Aorta (tissue), 5 donors: Measurements from ENCODE around the gene ISLR. TPM values are rescaled to one million over a fixed set of nuclear protein-coding genes. Genes with fewer than 3 reads are reported as not detected.

Experiments used
- ATAC-seq: fragments of 200-7000 bp; cut with Tn5 transposase; one replicate; pipeline ENCODE4 v1.9.1; 2022; ENCODE audit warnings: moderate library complexity; ENCODE audit not compliant: low FRiP score
- DNase-seq, 2 donors: peaks; one replicate each; pipeline ENCODE4 v3.0.0-alpha.2; 2020
- H3K27ac ChIP-seq, 2 donors: one replicate each; pipeline ENCODE4 v1.5.1; 2013; ENCODE audit warnings: low read length in 2 of 2, mild to moderate bottlenecking in 2 of 2, moderate library complexity in 2 of 2, control low read depth in 1 of 2, inconsistent platforms in 1 of 2, low read depth in 1 of 2
- H3K27me3 ChIP-seq, 2 donors: one replicate each; pipeline ENCODE4 v1.6.1; 2013; ENCODE audit warnings: control low read depth in 1 of 2, low read length in 1 of 2, mild to moderate bottlenecking in 1 of 2, moderate library complexity in 1 of 2; ENCODE audit not compliant: insufficient read depth in 2 of 2, control insufficient read depth in 1 of 2
- H3K36me3 ChIP-seq, 2 donors: one replicate each; pipeline ENCODE4 v1.6.1; 2013; ENCODE audit warnings: control low read depth in 1 of 2, low read length in 1 of 2, mild to moderate bottlenecking in 1 of 2; ENCODE audit not compliant: insufficient read depth in 2 of 2, control insufficient read depth in 1 of 2
- H3K4me1 ChIP-seq, 2 donors: one replicate each; pipeline ENCODE4 v1.6.1; 2013; ENCODE audit warnings: low read length in 2 of 2, control low read depth in 1 of 2, mild to moderate bottlenecking in 1 of 2, moderate library complexity in 1 of 2; ENCODE audit not compliant: insufficient read depth in 2 of 2, control insufficient read depth in 1 of 2
- H3K4me3 ChIP-seq, 2 donors: one replicate each; pipeline ENCODE4 v1.5.1; 2013; ENCODE audit warnings: low read length in 2 of 2, control low read depth in 1 of 2, mild to moderate bottlenecking in 1 of 2
- H3K9me3 ChIP-seq: one replicate; pipeline ENCODE4 v1.6.1; 2013; ENCODE audit warnings: mild to moderate bottlenecking, low read length; ENCODE audit not compliant: control insufficient read depth
- WGBS, 2 donors: extraction: QIAGEN DNeasy Blood & Tissue Kit; methylation state at CpG; one replicate each; pipeline ENCODE4 v1.1.7; 2013; 5-methylcytosine and 5-hydroxymethylcytosine counted together
- intact Hi-C, 2 donors: fragments of 100-400 bp; cut with DNase I; formaldehyde crosslinking; loops; one replicate each; pipeline versions ENCODE4 v1.14.2 to v1.15.0; 2022
- polyA plus RNA-seq, 2 donors: library from polyadenylated mRNA; stranded (reverse); fragments of 200-250 nt; gene quantifications; one replicate each; pipeline ENCODE4 v1.2.3, GENCODE V29; 2013
- total RNA-seq, 2 donors: library from RNA; stranded (reverse); fragmentation: NEBNext Ultra II Directional; extraction: Animal tissue kit (Norgen Biotek cat#: 25700); gene quantifications; one replicate each; pipeline ENCODE4 v1.2.1, GENCODE V29; 2021
- donor health status: healthy with polysubstance abuse.
- donor health status: Bipolar disorder and iron deficiency.
- donor health status: DM: no; HTN: no; CAD: no.
- donor health status: DM: no; HTN: no; CAD: no.
- donor health status: DM: yes; HTN: yes; CAD: no.

The ISLR gene
- total and polyA plus RNA-seq, 4 donors = 24.8 to 111 (median 82.2) TPM

DNA sequence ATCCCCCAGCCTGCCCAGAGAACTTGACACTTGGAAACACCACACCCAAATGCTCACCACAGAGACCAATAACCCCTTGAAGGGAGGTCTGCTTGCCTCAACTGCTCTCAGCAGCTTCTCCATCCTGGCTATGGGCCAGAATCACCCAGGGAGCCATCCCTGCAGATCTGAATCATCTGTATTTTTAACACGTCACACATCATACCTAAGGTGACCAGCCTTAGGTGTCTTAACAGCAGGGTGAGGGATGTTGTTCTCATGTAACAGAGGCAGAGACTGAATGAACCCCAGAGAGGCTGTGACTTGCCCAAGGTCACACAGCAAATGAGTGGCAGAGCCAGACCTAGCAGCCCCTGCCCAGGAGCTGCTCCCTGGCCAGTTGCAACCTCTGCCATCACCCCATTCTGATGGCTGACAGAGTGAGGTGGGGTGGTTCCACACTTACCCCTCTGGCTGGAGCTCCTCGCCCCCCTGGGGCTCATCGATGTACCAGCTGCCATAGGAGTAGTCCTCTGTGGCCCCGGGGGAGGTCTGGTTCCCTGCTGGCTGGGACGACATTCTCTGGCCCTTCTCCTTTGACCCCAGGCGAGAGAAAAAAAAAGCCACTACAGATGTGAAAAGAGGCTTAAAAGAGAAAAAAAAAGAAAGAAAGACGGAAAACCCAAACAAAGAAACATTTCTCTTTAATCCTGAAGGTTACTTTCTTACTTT, 28.4 kb downstream of the ISLR start:
- Histone ChIP-seq H3K36me3 (no peaks in the 10 kb centered on the region), H3K9me3 (no peaks in the 10 kb centered on the region), H3K27ac (no peak overlapping the region), H3K4me3 (no peak overlapping the region), H3K4me1 (no peaks in the 10 kb centered on the region), H3K27me3 (no peaks in the 10 kb centered on the region)
- intact Hi-C loops = no loop called here
- no peak for ATAC-seq
- no peak for DNase-seq
- WGBS, 2 donors = 51 to 65% methylated on average over 7 of the region's 7 CpGs

DNA sequence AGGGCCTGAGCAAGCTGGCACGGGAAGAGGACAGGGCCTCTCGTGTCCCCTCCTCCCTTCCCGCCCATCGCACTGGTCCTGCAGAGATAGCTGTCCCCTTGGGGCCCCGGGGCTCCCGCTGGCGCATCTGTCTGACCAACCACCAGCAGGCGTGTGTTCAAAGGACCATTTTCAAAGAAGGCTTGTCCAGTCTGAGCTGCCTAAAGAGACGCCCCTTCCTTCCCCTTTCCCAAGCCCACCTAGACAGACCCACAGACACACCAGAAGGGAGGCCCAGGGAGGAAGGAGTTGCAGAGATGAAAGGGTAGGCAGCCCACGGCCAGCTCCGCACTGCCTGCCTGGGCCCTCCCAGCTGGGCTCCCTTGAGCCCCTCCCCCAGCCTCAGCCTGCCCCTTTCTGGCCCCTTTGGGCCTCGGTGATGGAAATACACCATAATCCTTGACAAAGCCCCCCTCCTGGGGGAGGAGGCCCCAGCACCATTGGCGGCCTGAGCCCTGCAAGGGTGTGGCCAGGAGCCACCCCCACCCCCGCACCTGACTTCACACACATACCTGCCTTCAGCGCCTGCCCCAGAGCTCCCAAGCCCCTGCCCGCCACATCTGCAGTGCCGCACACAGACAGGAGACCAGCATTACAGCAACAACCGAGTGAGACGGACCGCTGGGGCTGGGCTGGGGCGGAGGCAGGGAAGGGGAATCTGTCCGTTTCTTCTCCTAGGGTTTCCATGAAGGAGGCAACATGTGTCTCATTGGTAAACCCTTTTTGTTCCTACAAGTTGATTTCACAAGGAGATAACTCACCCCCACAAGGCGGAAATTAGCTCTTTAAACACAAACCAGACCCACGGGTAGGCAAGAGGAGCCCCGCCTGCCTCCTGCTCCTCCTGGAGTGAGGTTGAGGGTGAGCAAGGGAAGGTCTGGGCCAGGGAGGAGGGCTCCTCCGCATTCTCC, 29.2 kb downstream of the ISLR start, which contains the start of gene STRA6:
STRA6 (minus strand) TSS at position 336 of the 950 bp plus-strand sequence. CDS start 520 bp downstream, outside the sequence.
- Histone ChIP-seq H3K4me1 (no peaks in the 10 kb centered on the region), H3K27ac (no peak within 1 kb of the TSS), H3K36me3 (no peaks in the 10 kb centered on the region), H3K27me3 (no peaks in the 10 kb centered on the region), H3K4me3 (no peak within 1 kb of the TSS), H3K9me3 (no peaks in the 10 kb centered on the region)
- ATAC-seq (no peak), DNase-seq (no peak)
- intact Hi-C loops = no loop called here
- 72 to 80% methylated on average over 25 to 26 of the region's 26 CpGs for WGBS, 2 donors

DNA sequence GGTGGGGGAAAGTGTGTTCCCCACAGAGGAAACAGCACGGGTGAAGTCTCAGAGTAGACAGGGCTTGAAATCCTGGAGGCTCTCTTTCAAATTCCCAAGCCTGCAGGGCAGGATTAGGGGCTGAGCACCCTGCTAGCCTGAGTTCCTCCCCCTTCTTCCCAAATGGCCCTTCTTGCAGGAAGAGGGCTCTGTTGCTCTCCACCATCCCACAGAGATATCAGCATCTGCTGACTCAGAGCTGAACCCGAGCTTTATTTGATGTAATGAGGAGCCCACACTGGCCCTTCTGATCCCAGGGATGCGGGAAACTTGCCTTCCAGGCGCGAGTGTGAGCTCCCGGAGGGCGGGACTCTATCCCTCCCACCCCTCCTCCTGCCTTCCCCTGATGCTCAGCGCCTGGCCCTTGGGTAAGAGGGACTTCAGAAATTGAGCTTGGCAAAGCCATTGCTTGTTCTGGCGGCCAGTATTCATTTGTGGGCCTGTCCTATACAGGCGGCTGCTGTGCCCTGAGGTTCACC, 30.5 kb downstream of the ISLR start:
- intact Hi-C loops = no loop called here
- no peak overlapping the region for H3K27ac ChIP-seq

DNA sequence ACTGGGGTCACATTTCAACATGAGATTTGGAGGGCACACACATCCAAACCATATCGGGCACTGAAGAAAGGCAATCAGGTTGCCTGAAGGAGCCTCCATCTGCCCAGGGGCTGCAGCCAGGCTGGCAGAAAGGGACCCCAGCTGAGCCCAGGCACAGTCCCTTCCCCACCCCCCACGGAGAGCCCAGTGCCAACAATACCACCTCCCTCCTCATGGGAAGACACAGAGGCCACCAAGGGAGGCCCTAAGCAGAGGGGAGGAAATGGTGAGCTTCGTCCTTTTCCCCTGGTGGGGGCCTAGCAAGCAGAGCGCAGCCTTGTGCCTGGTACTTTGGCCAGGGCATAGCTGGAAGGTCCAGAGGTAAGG, 32.1 kb downstream of the ISLR start:
- Histone ChIP-seq H3K4me1 (no peaks in the 10 kb centered on the region), H3K4me3 (no peak overlapping the region)

More for the DNA sequence above, 30.5 kb downstream of the ISLR start:
- DNase-seq (peak; percentile 90 to 92), ATAC-seq (peak; percentile 81)
- Histone ChIP-seq H3K36me3 (no peaks in the 10 kb centered on the region), H3K27me3 (no peaks in the 10 kb centered on the region), H3K9me3 (no peaks in the 10 kb centered on the region), H3K4me1 (no peaks in the 10 kb centered on the region), H3K4me3 (no peak overlapping the region)
- 3 to 4% methylated on average over 10 of the region's 10 CpGs for WGBS, 2 donors

DNA sequence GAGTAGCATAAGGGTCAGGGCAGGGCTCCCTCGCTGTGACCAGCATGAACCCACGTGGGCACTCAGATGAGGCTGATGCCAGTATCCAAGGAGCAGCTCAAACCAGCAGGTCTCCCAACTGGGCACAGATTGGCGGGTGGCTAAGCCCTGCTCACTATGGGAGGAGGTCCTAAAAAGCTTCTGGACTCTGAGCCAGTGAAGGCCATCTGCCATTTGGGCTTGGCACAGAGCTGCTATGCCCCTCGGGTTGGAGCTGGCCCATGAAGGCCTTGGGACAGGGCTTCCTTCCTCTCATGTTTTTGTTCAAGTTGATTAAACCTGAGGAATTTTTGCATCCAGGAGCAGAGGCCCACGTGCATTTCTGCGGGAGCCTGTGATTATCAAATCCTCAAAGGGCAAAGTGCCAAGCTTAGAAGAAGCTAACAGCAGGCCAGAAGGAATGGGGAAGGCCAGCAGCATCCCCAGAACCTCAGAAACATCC, 33.3 kb downstream of the ISLR start:
- H3K4me3 ChIP-seq = no peak overlapping the region
- DNase-seq = no peak
- 7 to 13% methylated on average over 6 of the region's 6 CpGs for WGBS, 2 donors
- H3K36me3 ChIP-seq = no peaks in the 10 kb centered on the region
- no peak overlapping the region for H3K27ac ChIP-seq
- intact Hi-C loops = loop anchor here in 1 of 2 donors (5.0 kb wide), 1 partner anchor 35 kb away; the partner anchor contains the start of gene ISLR
- no peaks in the 10 kb centered on the region for H3K27me3 ChIP-seq
- ATAC-seq = no peak
- no peaks in the 10 kb centered on the region for H3K9me3 ChIP-seq
- H3K4me1 ChIP-seq = no peaks in the 10 kb centered on the region

More for the DNA sequence above, 32.1 kb downstream of the ISLR start:
- no peaks in the 10 kb centered on the region for H3K36me3 ChIP-seq
- no peaks in the 10 kb centered on the region for H3K27me3 ChIP-seq
- WGBS, 2 donors = 47 to 61% methylated on average over 4 of the region's 4 CpGs
- ATAC-seq (no peak), DNase-seq (no peak)
- H3K27ac ChIP-seq = no peak overlapping the region
- no peaks in the 10 kb centered on the region for H3K9me3 ChIP-seq
- intact Hi-C loops = loop anchor here in 1 of 2 donors (5.0 kb wide), 1 partner anchor 33 kb away; the partner anchor contains the start of gene ISLR

DNA sequence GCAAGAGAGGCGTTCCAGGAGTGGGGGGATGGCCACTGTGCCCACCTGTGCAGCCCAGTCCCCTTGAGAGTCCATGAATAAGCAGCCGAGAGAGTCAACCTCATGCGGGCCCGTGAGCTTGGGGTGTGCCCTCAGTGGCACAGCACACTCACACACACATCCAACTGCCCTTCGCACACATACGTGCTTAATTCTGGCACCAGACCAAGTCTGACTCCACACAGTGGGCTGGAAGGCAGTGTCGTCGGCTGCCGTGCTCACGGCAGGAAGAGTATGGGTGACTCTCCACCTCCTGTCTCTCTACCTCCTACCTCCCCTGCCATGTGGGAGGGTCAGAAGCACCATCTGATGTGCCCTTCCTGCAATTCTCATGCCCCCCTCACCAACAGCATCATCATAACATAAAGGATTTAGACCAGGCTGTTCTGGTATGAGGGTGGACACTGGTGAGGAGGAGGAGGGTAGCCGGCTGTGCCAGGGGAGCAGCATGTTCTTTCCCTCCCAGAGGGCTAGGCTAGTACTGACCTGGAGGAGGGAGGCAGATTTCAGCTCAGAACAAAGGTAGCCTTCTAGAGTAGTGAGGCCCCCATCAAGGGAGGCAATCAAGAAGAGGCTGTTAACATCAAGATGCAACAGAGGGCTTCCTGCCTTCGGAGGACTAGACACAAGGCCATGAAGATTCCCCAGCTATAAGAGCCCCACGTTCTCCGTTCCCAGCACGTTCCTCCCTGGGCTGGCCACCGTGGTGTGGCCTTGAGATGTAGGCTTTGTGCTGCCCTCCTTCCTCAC, 34.3 kb downstream of the ISLR start:
- H3K4me3 ChIP-seq = no peak overlapping the region
- WGBS, 2 donors = 72 to 87% methylated on average over 16 of the region's 16 CpGs
- ATAC-seq (no peak), DNase-seq (no peak)
- H3K36me3 ChIP-seq = no peaks in the 10 kb centered on the region
- H3K27me3 ChIP-seq = no peaks in the 10 kb centered on the region
- intact Hi-C loops = loop anchor here in 1 of 2 donors (5.0 kb wide), 1 partner anchor 36 kb away; the partner anchor contains the start of gene ISLR
- no peaks in the 10 kb centered on the region for H3K4me1 ChIP-seq
- H3K27ac ChIP-seq = no peak overlapping the region
- no peaks in the 10 kb centered on the region for H3K9me3 ChIP-seq

DNA sequence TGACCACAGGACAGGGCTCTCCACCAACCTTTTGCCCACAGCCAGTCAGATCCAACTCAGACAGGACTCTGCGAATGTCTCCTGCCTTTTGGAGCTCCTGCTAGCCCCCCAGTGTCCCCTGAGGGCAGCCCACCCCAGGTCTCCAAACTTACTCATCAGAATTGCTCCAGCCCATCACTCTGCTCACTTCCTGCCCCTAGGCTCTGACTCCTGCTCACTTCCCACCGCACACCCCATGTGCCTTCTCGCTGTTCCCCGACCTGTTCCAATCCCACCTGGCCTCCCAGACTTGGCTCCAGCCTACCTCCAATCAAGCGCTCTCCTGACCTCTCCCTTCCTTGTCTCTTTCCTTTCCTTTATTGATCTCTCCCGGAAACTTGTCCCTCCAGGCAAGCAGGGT, 35.0 kb downstream of the ISLR start:
- DNase-seq (no peak), ATAC-seq (no peak)
- Histone ChIP-seq H3K9me3 (no peaks in the 10 kb centered on the region), H3K27ac (no peak overlapping the region), H3K4me1 (no peaks in the 10 kb centered on the region), H3K36me3 (no peaks in the 10 kb centered on the region), H3K27me3 (no peaks in the 10 kb centered on the region), H3K4me3 (no peak overlapping the region)
- WGBS, 2 donors = 97 to 100% methylated on average over 6 of the region's 6 CpGs
- intact Hi-C loops = loop anchor here in 1 of 2 donors (5.0 kb wide), 1 partner anchor 36 kb away; the partner anchor contains the start of gene ISLR
